ENCODE data around the gene GATA5.

Gene GATA5

DNA sequence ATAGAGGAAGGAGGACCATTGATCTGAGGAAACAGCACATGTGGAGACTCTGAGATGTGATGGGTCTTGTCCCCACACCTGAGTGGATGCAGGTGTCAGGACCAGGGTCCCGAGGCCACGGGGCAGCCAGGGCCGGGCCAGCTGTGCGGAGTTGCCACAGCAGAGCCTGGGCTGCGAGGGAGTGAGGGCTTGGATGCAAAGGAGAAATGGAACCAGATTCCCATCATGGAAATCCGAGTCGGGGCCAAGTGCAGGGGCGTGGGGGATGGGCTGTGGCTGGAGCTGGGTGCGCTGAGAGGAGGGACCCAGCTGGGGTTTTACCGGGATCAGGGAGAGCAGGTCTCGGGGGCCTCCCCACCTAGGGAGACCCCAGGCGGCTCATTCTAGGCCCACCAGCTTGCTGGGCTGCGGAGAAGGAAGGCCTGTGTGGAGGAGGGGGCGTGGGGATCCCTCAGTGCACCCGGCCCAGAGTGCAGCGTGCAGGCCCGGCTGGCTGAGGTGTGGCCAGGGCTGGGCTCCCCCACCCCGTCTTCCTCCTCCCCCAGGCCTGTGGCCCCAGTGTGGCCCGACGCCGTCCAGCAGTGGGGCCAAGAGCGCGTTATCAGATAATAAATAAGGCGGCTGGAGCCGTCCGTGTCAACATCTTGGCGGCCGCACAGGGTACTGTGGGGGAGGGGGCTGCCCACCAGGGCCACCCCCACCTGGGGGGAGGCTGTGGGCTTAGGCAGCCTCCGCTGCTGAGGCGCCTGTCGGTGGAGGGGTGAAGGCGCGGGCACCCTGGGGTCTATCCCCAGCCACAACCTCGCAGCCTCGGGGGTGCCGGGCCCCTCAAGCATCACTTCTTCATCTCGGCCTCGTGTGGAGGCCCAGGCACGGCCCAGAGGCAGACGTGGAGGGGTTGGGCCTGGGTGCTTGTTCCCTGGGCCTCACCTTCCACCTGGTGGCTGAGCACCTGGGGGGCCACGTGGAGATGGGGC lies 17.2 kb downstream of the GATA5 start:
- Histone ChIP-seq H3K4me3 (ENCODE audit: low read depth in 1 of 5, low read length in 5 of 5) (no peak overlapping the region), H3K36me3 (ENCODE audit: control insufficient read depth in 5 of 5, insufficient read depth in 5 of 5, low read length in 5 of 5) (no peaks in the 10 kb centered on the region), H3K9ac (ENCODE audit: low read length in 5 of 5) (no peak overlapping the region), H3K4me1 (ENCODE audit: control insufficient read depth in 5 of 5, insufficient read depth in 5 of 5, low read length in 5 of 5) (no peaks in the 10 kb centered on the region), H3K27me3 (ENCODE audit: control insufficient read depth in 5 of 5, insufficient read depth in 4 of 5, low read length in 5 of 5) (peaks cover 29 to 61% (median 46%) of the 10 kb centered on the region in 5 donors), H3K27ac (ENCODE audit: low read depth, low read length) (no peak overlapping the region), H3K9me3 (ENCODE audit: control insufficient read depth in 5 of 5, low read length in 5 of 5) (no peaks in the 10 kb centered on the region)

DNA sequence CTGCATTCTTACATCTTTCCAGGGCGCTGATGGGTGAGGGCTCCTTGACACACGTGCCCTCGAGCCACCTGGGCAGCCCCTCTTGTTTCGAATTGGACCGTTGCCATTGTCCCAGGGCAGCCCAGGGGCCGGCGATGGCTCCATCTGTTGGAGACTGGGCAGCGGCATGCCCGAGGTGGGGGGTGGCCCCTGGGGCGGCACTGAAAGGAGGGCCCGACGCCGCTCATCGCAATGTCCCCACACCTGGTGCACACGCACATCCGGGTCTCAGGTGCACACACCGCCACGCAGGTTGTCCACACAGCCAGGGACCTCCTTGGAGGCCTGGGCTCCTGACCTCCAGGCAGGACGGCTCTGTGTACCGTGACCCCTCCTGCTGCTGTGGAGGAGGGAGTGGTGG lies 18.0 kb downstream of the GATA5 start:
- Histone ChIP-seq H3K9me3 (ENCODE audit: control insufficient read depth in 5 of 5, low read length in 5 of 5) (no peaks in the 10 kb centered on the region), H3K4me1 (ENCODE audit: control insufficient read depth in 5 of 5, insufficient read depth in 5 of 5, low read length in 5 of 5) (no peaks in the 10 kb centered on the region), H3K27me3 (ENCODE audit: control insufficient read depth in 5 of 5, insufficient read depth in 4 of 5, low read length in 5 of 5) (peaks cover 32 to 65% (median 51%) of the 10 kb centered on the region in 5 donors), H3K27ac (ENCODE audit: low read depth, low read length) (no peak overlapping the region), H3K4me3 (ENCODE audit: low read depth in 1 of 5, low read length in 5 of 5) (no peak overlapping the region), H3K9ac (ENCODE audit: low read length in 5 of 5) (no peak overlapping the region), H3K36me3 (ENCODE audit: control insufficient read depth in 5 of 5, insufficient read depth in 5 of 5, low read length in 5 of 5) (no peaks in the 10 kb centered on the region)

DNA sequence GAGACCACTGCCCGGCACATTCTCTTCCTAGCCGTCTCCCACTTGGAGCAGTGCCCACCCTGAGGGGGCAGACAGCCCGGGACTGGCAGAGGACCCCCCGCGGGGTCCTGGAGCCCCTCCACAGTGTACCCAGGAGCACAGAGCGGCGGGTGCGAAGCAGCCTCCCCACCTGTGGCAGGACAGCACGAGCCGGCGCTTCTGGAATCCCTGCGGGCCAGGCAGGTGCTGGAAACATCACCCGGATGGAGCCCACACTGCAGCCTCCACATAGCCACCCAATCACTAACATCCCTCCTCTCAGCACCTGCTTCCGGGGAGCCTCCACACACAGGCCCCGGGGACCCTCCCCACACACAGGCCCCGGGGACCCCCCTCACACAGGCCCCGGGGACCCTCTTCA lies 18.7 kb downstream of the GATA5 start:
- Histone ChIP-seq H3K27ac (ENCODE audit: low read depth, low read length) (no peak overlapping the region), H3K27me3 (ENCODE audit: control insufficient read depth in 5 of 5, insufficient read depth in 4 of 5, low read length in 5 of 5) (peaks cover 32 to 70% (median 58%) of the 10 kb centered on the region in 5 donors), H3K36me3 (ENCODE audit: control insufficient read depth in 5 of 5, insufficient read depth in 5 of 5, low read length in 5 of 5) (no peaks in the 10 kb centered on the region), H3K9me3 (ENCODE audit: control insufficient read depth in 5 of 5, low read length in 5 of 5) (no peaks in the 10 kb centered on the region), H3K9ac (ENCODE audit: low read length in 5 of 5) (no peak overlapping the region), H3K4me1 (ENCODE audit: control insufficient read depth in 5 of 5, insufficient read depth in 5 of 5, low read length in 5 of 5) (no peaks in the 10 kb centered on the region), H3K4me3 (ENCODE audit: low read depth in 1 of 5, low read length in 5 of 5) (no peak overlapping the region)

DNA sequence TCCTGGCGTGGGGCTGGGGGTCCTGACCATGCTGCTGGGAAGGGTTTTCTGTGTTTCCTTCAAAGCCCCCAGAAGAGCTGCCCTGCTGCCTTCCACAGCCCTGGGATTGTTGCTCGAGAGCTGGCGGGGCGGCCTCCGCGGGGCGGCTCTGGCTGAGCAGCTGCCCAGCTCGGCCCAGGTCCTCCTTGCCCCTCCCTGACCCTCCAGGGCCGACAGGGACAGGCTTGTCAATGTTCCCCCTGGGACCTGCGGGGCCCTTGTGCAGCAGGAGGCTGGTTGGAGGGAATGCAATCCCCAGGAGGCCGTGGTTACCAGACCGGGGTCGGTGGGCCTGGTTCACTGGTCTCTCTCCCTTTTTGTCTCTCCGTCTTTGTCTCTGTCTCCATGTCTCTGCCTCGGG lies 19.9 kb downstream of the GATA5 start:
- H3K4me1 ChIP-seq (ENCODE audit: control insufficient read depth in 5 of 5, insufficient read depth in 5 of 5, low read length in 5 of 5) = no peaks in the 10 kb centered on the region
- no peak overlapping the region for H3K9ac ChIP-seq (ENCODE audit: low read length in 5 of 5)

DNA sequence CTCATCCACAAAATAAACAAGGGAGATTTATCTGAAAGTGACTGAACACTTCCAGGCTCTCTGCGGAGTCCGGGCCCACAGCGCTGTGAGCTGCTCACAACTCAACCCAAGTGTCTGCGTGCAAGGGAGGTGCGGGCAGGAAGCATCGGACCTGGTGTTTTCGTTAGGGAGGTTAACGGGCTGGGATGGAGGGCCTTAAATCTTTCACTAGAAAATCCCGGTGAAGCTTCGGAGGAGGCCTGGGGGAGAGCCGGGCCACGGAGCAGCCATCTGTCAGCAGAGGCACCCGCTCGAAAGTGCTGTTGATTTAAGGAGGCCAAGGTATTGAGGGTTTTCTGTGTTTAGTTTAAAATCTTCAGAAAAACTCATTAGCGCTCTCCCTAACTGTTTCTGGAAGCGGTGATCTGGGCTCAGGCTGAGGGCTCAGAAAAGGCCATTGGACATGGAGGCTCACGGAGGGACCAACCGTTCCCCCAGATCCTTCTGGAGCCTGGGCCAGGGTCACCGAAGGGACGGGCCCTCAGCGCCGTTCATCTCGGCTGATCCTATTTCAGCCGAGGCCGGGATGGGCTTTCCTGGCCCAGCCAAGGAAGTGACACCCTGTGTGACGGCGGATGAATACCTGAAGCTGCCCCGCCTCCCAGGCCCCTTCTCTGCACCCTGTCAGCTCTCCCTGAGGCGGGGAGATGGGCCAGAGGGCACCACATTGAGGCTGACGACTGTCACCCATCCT lies 20.7 kb downstream of the GATA5 start:
- no peaks in the 10 kb centered on the region for H3K4me1 ChIP-seq (ENCODE audit: control insufficient read depth in 5 of 5, insufficient read depth in 5 of 5, low read length in 5 of 5)
- no peak overlapping the region for H3K27ac ChIP-seq (ENCODE audit: low read depth, low read length)
- no peaks in the 10 kb centered on the region for H3K9me3 ChIP-seq (ENCODE audit: control insufficient read depth in 5 of 5, low read length in 5 of 5)
- H3K9ac ChIP-seq (ENCODE audit: low read length in 5 of 5) = no peak overlapping the region
- no peaks in the 10 kb centered on the region for H3K36me3 ChIP-seq (ENCODE audit: control insufficient read depth in 5 of 5, insufficient read depth in 5 of 5, low read length in 5 of 5)
- H3K27me3 ChIP-seq (ENCODE audit: control insufficient read depth in 5 of 5, insufficient read depth in 4 of 5, low read length in 5 of 5) = peaks cover 24 to 59% (median 56%) of the 10 kb centered on the region in 5 donors
- H3K4me3 ChIP-seq (ENCODE audit: low read depth in 1 of 5, low read length in 5 of 5) = no peak overlapping the region

More for the DNA sequence above, 19.9 kb downstream of the GATA5 start:
- Histone ChIP-seq H3K36me3 (ENCODE audit: control insufficient read depth in 5 of 5, insufficient read depth in 5 of 5, low read length in 5 of 5) (no peaks in the 10 kb centered on the region), H3K4me3 (ENCODE audit: low read depth in 1 of 5, low read length in 5 of 5) (no peak overlapping the region), H3K27me3 (ENCODE audit: control insufficient read depth in 5 of 5, insufficient read depth in 4 of 5, low read length in 5 of 5) (peaks cover 26 to 62% (median 52%) of the 10 kb centered on the region in 5 donors), H3K27ac (ENCODE audit: low read depth, low read length) (no peak overlapping the region), H3K9me3 (ENCODE audit: control insufficient read depth in 5 of 5, low read length in 5 of 5) (no peaks in the 10 kb centered on the region)

DNA sequence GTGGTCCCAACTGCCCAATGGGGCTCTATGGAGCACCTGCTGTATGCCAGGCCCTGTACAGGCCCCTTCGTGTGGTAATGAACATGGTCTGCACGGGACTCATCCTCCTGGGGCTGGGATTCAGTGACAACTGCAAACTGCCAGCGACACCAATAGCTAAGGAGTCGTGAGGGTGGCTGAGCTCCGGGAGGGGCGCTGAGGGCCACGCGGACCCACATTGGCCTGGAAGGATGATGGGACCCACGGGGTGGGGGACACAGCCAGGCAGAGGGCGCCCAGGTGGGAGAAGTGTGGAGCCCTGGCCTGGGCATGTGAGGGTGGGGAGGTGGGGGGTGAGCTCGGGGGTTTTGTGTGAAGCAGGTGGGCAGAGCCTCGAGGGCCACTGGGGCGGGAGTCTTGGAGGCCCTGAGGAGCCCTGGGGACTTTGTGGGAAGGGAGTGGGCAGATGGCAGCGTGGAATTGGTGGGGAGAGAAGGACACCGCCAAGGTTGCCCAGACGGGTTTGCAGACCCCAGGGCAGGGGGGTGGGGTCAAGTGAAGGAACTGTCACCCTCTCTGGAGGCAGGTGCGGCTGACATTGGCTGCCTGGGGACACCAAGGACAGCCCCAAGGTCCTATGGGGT lies 22.5 kb downstream of the GATA5 start:
- no peak overlapping the region for H3K27ac ChIP-seq (ENCODE audit: low read depth, low read length)
- no peaks in the 10 kb centered on the region for H3K36me3 ChIP-seq (ENCODE audit: control insufficient read depth in 5 of 5, insufficient read depth in 5 of 5, low read length in 5 of 5)
- no peak overlapping the region for H3K4me3 ChIP-seq (ENCODE audit: low read depth in 1 of 5, low read length in 5 of 5)
- no peaks in the 10 kb centered on the region for H3K4me1 ChIP-seq (ENCODE audit: control insufficient read depth in 5 of 5, insufficient read depth in 5 of 5, low read length in 5 of 5)
- H3K9me3 ChIP-seq (ENCODE audit: control insufficient read depth in 5 of 5, low read length in 5 of 5) = no peaks in the 10 kb centered on the region
- H3K27me3 ChIP-seq (ENCODE audit: control insufficient read depth in 5 of 5, insufficient read depth in 4 of 5, low read length in 5 of 5) = peaks cover 30 to 65% (median 56%) of the 10 kb centered on the region in 5 donors
- no peak overlapping the region for H3K9ac ChIP-seq (ENCODE audit: low read length in 5 of 5)

DNA sequence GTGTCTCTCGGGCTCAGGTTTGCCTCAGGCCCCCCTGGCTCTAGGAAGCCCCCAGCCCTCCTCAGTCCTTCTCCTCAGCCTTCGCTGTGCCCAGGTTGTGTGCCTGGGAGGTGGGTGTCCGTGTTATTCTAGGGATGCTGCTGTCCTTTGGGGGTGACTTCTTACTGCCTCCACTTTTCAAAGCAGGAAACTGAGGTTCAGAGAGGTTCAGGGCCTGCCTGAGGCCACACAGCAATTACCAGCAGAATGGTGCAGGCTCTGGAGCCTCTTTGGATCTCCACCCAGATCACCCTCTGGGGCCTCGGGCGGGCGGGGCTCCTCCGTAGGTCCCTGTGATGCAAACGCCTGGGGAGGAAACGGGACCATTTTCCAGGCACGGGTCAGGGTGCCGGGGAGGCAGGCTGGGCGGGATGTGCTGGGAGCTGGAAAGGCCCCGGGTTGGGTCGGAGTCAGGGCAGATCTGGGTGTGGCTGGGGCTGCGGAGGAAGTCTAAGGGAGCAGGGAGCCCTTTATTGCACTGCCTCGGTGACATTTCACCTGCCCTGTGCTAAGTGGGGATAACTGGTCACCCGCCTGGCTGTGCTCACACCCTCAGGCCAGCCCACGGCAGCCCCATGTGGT lies 23.2 kb downstream of the GATA5 start:
- no peaks in the 10 kb centered on the region for H3K36me3 ChIP-seq (ENCODE audit: control insufficient read depth in 5 of 5, insufficient read depth in 5 of 5, low read length in 5 of 5)
- peaks cover 25 to 65% (median 56%) of the 10 kb centered on the region in 5 donors for H3K27me3 ChIP-seq (ENCODE audit: control insufficient read depth in 5 of 5, insufficient read depth in 4 of 5, low read length in 5 of 5)
- no peaks in the 10 kb centered on the region for H3K4me1 ChIP-seq (ENCODE audit: control insufficient read depth in 5 of 5, insufficient read depth in 5 of 5, low read length in 5 of 5)
- H3K27ac ChIP-seq (ENCODE audit: low read depth, low read length) = no peak overlapping the region
- H3K9me3 ChIP-seq (ENCODE audit: control insufficient read depth in 5 of 5, low read length in 5 of 5) = no peaks in the 10 kb centered on the region
- H3K9ac ChIP-seq (ENCODE audit: low read length in 5 of 5) = no peak overlapping the region
- H3K4me3 ChIP-seq (ENCODE audit: low read depth in 1 of 5, low read length in 5 of 5) = no peak overlapping the region

DNA sequence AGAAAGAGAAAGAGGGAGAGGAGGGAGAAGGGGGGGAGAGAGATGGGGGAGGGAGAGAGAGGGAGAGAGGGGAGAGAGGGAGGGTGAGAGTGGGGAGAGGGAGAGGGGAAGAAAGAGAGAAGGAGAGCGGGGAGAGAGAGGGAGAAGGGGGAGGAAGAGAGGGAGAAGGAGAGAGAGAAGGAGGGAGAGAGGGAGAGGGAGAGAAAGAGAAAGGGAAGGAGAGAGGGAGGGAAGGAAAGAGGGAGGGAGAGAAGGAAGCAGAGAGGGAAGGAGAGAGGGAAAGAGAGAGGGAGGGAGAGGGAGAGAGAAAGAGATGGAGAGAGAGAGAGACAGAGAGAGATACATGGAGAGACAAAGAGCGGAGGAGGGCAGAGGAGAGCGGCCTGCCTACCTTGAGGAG lies 23.8 kb downstream of the GATA5 start:
- H3K4me1 ChIP-seq (ENCODE audit: control insufficient read depth in 5 of 5, insufficient read depth in 5 of 5, low read length in 5 of 5) = no peaks in the 10 kb centered on the region
- no peaks in the 10 kb centered on the region for H3K9me3 ChIP-seq (ENCODE audit: control insufficient read depth in 5 of 5, low read length in 5 of 5)
- H3K36me3 ChIP-seq (ENCODE audit: control insufficient read depth in 5 of 5, insufficient read depth in 5 of 5, low read length in 5 of 5) = no peaks in the 10 kb centered on the region
- peaks cover 29 to 68% (median 55%) of the 10 kb centered on the region in 5 donors for H3K27me3 ChIP-seq (ENCODE audit: control insufficient read depth in 5 of 5, insufficient read depth in 4 of 5, low read length in 5 of 5)
- no peak overlapping the region for H3K27ac ChIP-seq (ENCODE audit: low read depth, low read length)
- H3K9ac ChIP-seq (ENCODE audit: low read length in 5 of 5) = no peak overlapping the region
- no peak overlapping the region for H3K4me3 ChIP-seq (ENCODE audit: low read depth in 1 of 5, low read length in 5 of 5)

DNA sequence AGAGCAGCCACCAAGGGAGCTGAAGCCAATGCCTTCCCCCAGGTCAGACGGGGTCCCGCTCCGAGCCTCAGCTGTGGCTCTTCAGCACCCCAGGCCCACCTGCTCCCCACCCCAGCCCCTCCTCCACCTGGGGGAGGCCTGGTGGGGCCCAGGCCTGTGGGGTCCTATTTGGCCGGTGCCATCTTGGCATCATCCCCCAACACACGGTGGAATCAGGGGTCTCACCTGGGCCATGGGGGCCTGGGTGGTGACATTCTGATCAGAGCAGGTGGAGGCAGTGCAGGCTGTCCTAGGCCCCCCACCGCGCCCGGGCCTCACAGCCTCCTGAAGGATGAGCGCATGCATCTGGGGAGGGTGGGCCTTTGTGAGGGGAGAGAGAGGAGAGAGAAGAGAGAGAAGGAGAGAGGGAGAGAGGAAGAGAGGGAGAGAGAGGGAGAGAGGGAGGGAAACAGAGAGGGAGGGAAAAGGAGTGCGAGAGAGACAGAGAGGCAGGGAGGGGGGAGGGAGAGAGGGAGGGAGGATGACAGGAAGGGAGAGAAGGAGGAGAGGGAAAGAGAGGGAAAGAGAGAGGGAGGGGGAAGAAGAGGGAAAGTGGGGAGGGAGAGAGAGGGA lies 24.5 kb downstream of the GATA5 start:
- Histone ChIP-seq H3K27me3 (ENCODE audit: control insufficient read depth in 5 of 5, insufficient read depth in 4 of 5, low read length in 5 of 5) (peaks cover 27 to 62% (median 60%) of the 10 kb centered on the region in 5 donors), H3K4me1 (ENCODE audit: control insufficient read depth in 5 of 5, insufficient read depth in 5 of 5, low read length in 5 of 5) (no peaks in the 10 kb centered on the region), H3K9ac (ENCODE audit: low read length in 5 of 5) (no peak overlapping the region), H3K27ac (ENCODE audit: low read depth, low read length) (no peak overlapping the region), H3K4me3 (ENCODE audit: low read depth in 1 of 5, low read length in 5 of 5) (no peak overlapping the region), H3K9me3 (ENCODE audit: control insufficient read depth in 5 of 5, low read length in 5 of 5) (no peaks in the 10 kb centered on the region), H3K36me3 (ENCODE audit: control insufficient read depth in 5 of 5, insufficient read depth in 5 of 5, low read length in 5 of 5) (no peaks in the 10 kb centered on the region)

All from subcutaneous abdominal adipose tissue (tissue), 5 donors.